H1 (cell line): ENCODE results near the gene TMCC3. TPM values are rescaled to one million over a fixed set of nuclear protein-coding genes. Genes with fewer than 3 reads are reported as not detected.

Experiments
- CTCF ChIA-PET: fragments of 300-600 bp; sonication (Branson Sonifier 250); formaldehyde crosslinking; loops from one replicate; lab custom pipeline; 2021; ENCODE audit not compliant: partially characterized antibody; lab: Charles Lee
- POLR2A ChIA-PET: fragments of 300-600 bp; sonication (Branson Sonifier 250); formaldehyde crosslinking; loops from one replicate; lab custom pipeline; 2021; ENCODE audit warnings: inconsistent platforms; ENCODE audit not compliant: partially characterized antibody; lab: Charles Lee
- DNase-seq, 2 experiments: peaks; one replicate each; pipeline versions ENCODE4 v3.0.0 to v3.0.0-alpha.2; 2010 to 2022; ENCODE audit warnings: low spot score in 2 of 2, low read depth in 1 of 2, mixed read lengths in 1 of 2
- FAIRE-seq: peaks from 2 replicates; lab custom pipeline; 2011; peaks lifted over from hg19 to GRCh38; lab: Jason Lieb, UNC
- H2AFZ ChIP-seq: 2 replicates; pipeline ENCODE4 v1.8.1; 2012; ENCODE audit warnings: low read length, inconsistent platforms
- H2AK5ac ChIP-seq: 2 replicates; pipeline ENCODE4 v1.6.1; 2013; ENCODE audit warnings: low read depth, low read length
- H2BK120ac ChIP-seq: replicated peaks from 2 replicates; pipeline ENCODE3; 2013; ENCODE audit warnings: low read depth, low read length, inconsistent platforms
- H2BK12ac ChIP-seq: 2 replicates; pipeline ENCODE4 v1.6.1; 2013; ENCODE audit warnings: low read depth, low read length
- H2BK15ac ChIP-seq: 2 replicates; pipeline ENCODE4 v1.6.1; 2013; ENCODE audit warnings: low read length
- H2BK20ac ChIP-seq: 2 replicates; pipeline ENCODE4 v1.6.1; 2013; ENCODE audit warnings: low read length
- H2BK5ac ChIP-seq: 2 replicates; pipeline ENCODE4 v1.6.1; 2013; ENCODE audit warnings: low read depth, low read length
- H3K14ac ChIP-seq: 2 replicates; pipeline ENCODE4 v1.6.1; 2013; ENCODE audit warnings: inconsistent platforms; ENCODE audit not compliant: insufficient read length
- H3K18ac ChIP-seq: 2 replicates; pipeline ENCODE4 v1.6.1; 2013; ENCODE audit warnings: low read length; ENCODE audit errors: extremely low read depth
- H3K23ac ChIP-seq: 2 replicates; pipeline ENCODE4 v1.6.1; 2013; ENCODE audit warnings: inconsistent platforms; ENCODE audit not compliant: insufficient read length
- H3K23me2 ChIP-seq: 2 replicates; pipeline ENCODE4 v1.6.1; 2013; ENCODE audit warnings: low read depth, low read length
- H3K27ac ChIP-seq: 2 replicates; pipeline ENCODE4 v1.6.1; 2011; ENCODE audit warnings: low read depth, low read length, inconsistent platforms
- H3K27me3 ChIP-seq, 4 experiments: replicated peaks in 1 of 4; 1 replicate in 1 of 4; 2 replicates in 3 of 4; pipeline versions ENCODE4 v1.6.1 to v1.8.1; 2011 to 2013; ENCODE audit warnings: low read length in 3 of 4, mild to moderate bottlenecking in 3 of 4, inconsistent platforms in 2 of 4, mixed read lengths in 2 of 4, moderate library complexity in 1 of 4; ENCODE audit not compliant: control insufficient read depth in 3 of 4, insufficient read depth in 3 of 4; ENCODE audit errors: extremely low read depth in 1 of 4
- H3K36me3 ChIP-seq, 4 experiments: 2 replicates each; pipeline versions ENCODE4 v1.6.1 to v1.8.1; 2011 to 2013; ENCODE audit warnings: mild to moderate bottlenecking in 4 of 4, low read length in 3 of 4, moderate library complexity in 2 of 4, control low read depth in 1 of 4, inconsistent platforms in 1 of 4; ENCODE audit not compliant: insufficient read depth in 4 of 4, control insufficient read depth in 2 of 4
- H3K4ac ChIP-seq: replicated peaks from 2 replicates; pipeline ENCODE3; 2013; ENCODE audit warnings: low read length, low read depth, mixed read lengths, inconsistent platforms; ENCODE audit not compliant: insufficient read length
- H3K4me1 ChIP-seq, 4 experiments: replicated peaks in 1 of 4; 1 replicate in 1 of 4; 2 replicates in 3 of 4; pipeline versions ENCODE4 v1.6.1 to v1.8.1; 2011 to 2013; ENCODE audit warnings: low read length in 3 of 4, inconsistent platforms in 2 of 4, mixed read lengths in 1 of 4; ENCODE audit not compliant: insufficient read depth in 4 of 4, control insufficient read depth in 3 of 4
- H3K4me2 ChIP-seq, 2 experiments: 2 replicates each; pipeline versions ENCODE4 v1.6.1 to v1.8.1; 2011 to 2013; ENCODE audit warnings: low read depth in 2 of 2, low read length in 2 of 2, control low read depth in 1 of 2, inconsistent platforms in 1 of 2, mild to moderate bottlenecking in 1 of 2; ENCODE audit not compliant: insufficient read depth in 1 of 2
- H3K4me3 ChIP-seq, 4 experiments: fragments of 200-600, 300-600 bp in 1 of 4; sonication (generic), shearing (Covaris generic), sonication (Bioruptor Twin) in 1 of 4; 2 replicates each; pipeline versions ENCODE4 v1.5.1 to v1.8.1; 2011 to 2016; ENCODE audit warnings: low read length in 4 of 4, low read depth in 3 of 4, control low read depth in 2 of 4, inconsistent platforms in 2 of 4, mild to moderate bottlenecking in 2 of 4, mixed read lengths in 1 of 4, moderate library complexity in 1 of 4; ENCODE audit not compliant: insufficient read depth in 2 of 4; ENCODE audit errors: extremely low read depth in 1 of 4
- H3K56ac ChIP-seq: replicated peaks from 2 replicates; pipeline ENCODE3; 2013; ENCODE audit warnings: low read depth, mild to moderate bottlenecking, mixed read lengths, low read length, inconsistent platforms; ENCODE audit not compliant: insufficient read length
- H3K79me1 ChIP-seq: 2 replicates; pipeline ENCODE4 v1.6.1; 2013; ENCODE audit warnings: low read depth, low read length, control low read depth
- H3K79me2 ChIP-seq, 2 experiments: 2 replicates each; pipeline versions ENCODE4 v1.6.1 to v1.8.1; 2012 to 2013; ENCODE audit warnings: low read length in 2 of 2, mild to moderate bottlenecking in 2 of 2, inconsistent platforms in 1 of 2; ENCODE audit not compliant: insufficient read depth in 2 of 2, control insufficient read depth in 1 of 2
- H3K9ac ChIP-seq, 4 experiments: replicated peaks in 1 of 4; 1 replicate in 1 of 4; 2 replicates in 3 of 4; pipeline versions ENCODE4 v1.6.1 to v1.8.1; 2011 to 2013; ENCODE audit warnings: low read depth in 3 of 4, low read length in 3 of 4, control low read depth in 2 of 4, mild to moderate bottlenecking in 2 of 4, moderate library complexity in 2 of 4, inconsistent platforms in 1 of 4; ENCODE audit errors: extremely low read depth in 1 of 4
- H3K9me3 ChIP-seq, 2 experiments: 2 replicates each; pipeline versions ENCODE4 v1.6.1 to v1.8.1; 2012 to 2013; ENCODE audit warnings: mild to moderate bottlenecking in 2 of 2, moderate library complexity in 2 of 2, control low read depth in 1 of 2, inconsistent platforms in 1 of 2, low read depth in 1 of 2, low read length in 1 of 2, mixed read lengths in 1 of 2; ENCODE audit not compliant: insufficient read depth in 2 of 2
- H4K20me1 ChIP-seq, 2 experiments: replicated peaks in 1 of 2; 2 replicates each; pipeline versions ENCODE3 to v1.8.1; 2011 to 2013; ENCODE audit warnings: inconsistent platforms in 2 of 2, low read length in 2 of 2, mild to moderate bottlenecking in 1 of 2; ENCODE audit not compliant: insufficient read depth in 2 of 2, control insufficient read depth in 1 of 2
- H4K5ac ChIP-seq: 2 replicates; pipeline ENCODE4 v1.6.1; 2013; ENCODE audit warnings: low read length, low read depth, mixed read lengths, inconsistent platforms; ENCODE audit not compliant: insufficient read length
- H4K8ac ChIP-seq: 2 replicates; pipeline ENCODE4 v1.8.0; 2013; ENCODE audit warnings: mild to moderate bottlenecking, moderate library complexity, low read length, inconsistent platforms; ENCODE audit not compliant: insufficient read depth; ENCODE audit errors: extremely low read depth
- H4K91ac ChIP-seq: replicated peaks from 2 replicates; pipeline ENCODE3; 2013; ENCODE audit warnings: low read length, mixed read lengths, inconsistent platforms; ENCODE audit not compliant: insufficient read length
- BACH1 ChIP-seq: IDR thresholded peaks from 2 replicates; pipeline ENCODE4 v1.6.1; 2012; ENCODE audit warnings: low read length, improper control_type of control experiment
- CBX5 ChIP-seq: fragments of 300-800, 300-1000 bp; sonication (generic); IDR thresholded peaks from 2 replicates; pipeline ENCODE4 v1.7.1; 2016; ENCODE audit warnings: antibody characterized with exemption, low read length, low read depth
- CTBP2 ChIP-seq: IDR thresholded peaks from 2 replicates; pipeline ENCODE4 v1.7.0; 2011; ENCODE audit warnings: borderline replicate concordance, mild to moderate bottlenecking, moderate library complexity, mixed read lengths, low read length; ENCODE audit not compliant: insufficient read depth, insufficient read length
- EZH2 ChIP-seq: fragments of 200-600 bp; sonication (generic); IDR thresholded peaks from 2 replicates; pipeline ENCODE4 v1.7.1; 2012; ENCODE audit warnings: low read depth, mild to moderate bottlenecking, moderate library complexity, low read length, inconsistent platforms; ENCODE audit not compliant: severe bottlenecking
- FOSL1 ChIP-seq: IDR thresholded peaks from 2 replicates; pipeline ENCODE4 v1.6.1; 2011; ENCODE audit warnings: mild to moderate bottlenecking, low read depth, low read length, moderate library complexity; ENCODE audit not compliant: insufficient read depth
- GABPA ChIP-seq: IDR thresholded peaks from 2 replicates; pipeline ENCODE4 v1.6.1; 2011; ENCODE audit warnings: mild to moderate bottlenecking, low read length, moderate library complexity, borderline replicate concordance; ENCODE audit not compliant: insufficient read depth
- GTF2F1 ChIP-seq: IDR thresholded peaks from 2 replicates; pipeline ENCODE4 v1.6.1; 2012; ENCODE audit warnings: low read depth, low read length, improper control_type of control experiment, borderline replicate concordance
- HDAC6 ChIP-seq: IDR thresholded peaks from one replicate; pipeline ENCODE4 v1.7.1; 2012; ENCODE audit warnings: low read depth, mild to moderate bottlenecking, inconsistent platforms, low read length, moderate library complexity
- JUN ChIP-seq: IDR thresholded peaks from 2 replicates; pipeline ENCODE4 v1.6.1; 2011; ENCODE audit warnings: low read depth, mild to moderate bottlenecking, improper control_type of control experiment, low read length
- KDM5A ChIP-seq: fragments of 200-600 bp; IDR thresholded peaks from 2 replicates; pipeline ENCODE4 v1.7.1; 2012; ENCODE audit warnings: mild to moderate bottlenecking, low read length, inconsistent platforms, mixed read lengths
- POLR2A ChIP-seq, 2 experiments: IDR thresholded peaks; 1 replicate in 1 of 2; 2 replicates in 1 of 2; pipeline ENCODE4 v1.6.1; 2011; ENCODE audit warnings: low read depth in 2 of 2, low read length in 2 of 2, mild to moderate bottlenecking in 2 of 2; ENCODE audit errors: control extremely low read depth in 1 of 2
- TCF12 ChIP-seq: IDR thresholded peaks from 2 replicates; pipeline ENCODE4 v1.6.1; 2011; ENCODE audit warnings: low read depth, mild to moderate bottlenecking, low read length
- TEAD4 ChIP-seq: IDR thresholded peaks from 2 replicates; pipeline ENCODE4 v1.6.1; 2012; ENCODE audit warnings: low read depth, low read length, inconsistent platforms, mixed read lengths
- WGBS, 2 experiments: shearing (Covaris generic) in 1 of 2; methylation state at CpG; one replicate each; pipeline versions ENCODE4 v1.1.6 to v1.1.7; 2013 to 2015; ENCODE audit warnings: low lambda C conversion rate in 2 of 2, mixed read lengths in 2 of 2, inconsistent platforms in 1 of 2, low coverage in 1 of 2, missing lambda C conversion rate in 1 of 2; ENCODE audit not compliant: insufficient replicate concordance in 2 of 2, insufficient coverage in 1 of 2, insufficient read length in 1 of 2; ENCODE audit errors: extremely low coverage in 1 of 2, missing lambda C conversion rate in 1 of 2; 5-methylcytosine and 5-hydroxymethylcytosine counted together
- polyA plus RNA-seq, 7 experiments: library from polyadenylated mRNA; depleted of rRNA in 3 of 7; stranded (reverse) in 5 of 7; unstranded in 2 of 7; fragments of >200 nt in 5 of 7; fragments of 200-250 nt in 2 of 7; gene quantifications; 1 replicate in 5 of 7; 2 replicates in 1 of 7; 4 replicates in 1 of 7; pipeline versions ENCODE4 v1.2.1 to v1.2.3, GENCODE V29; 2011 to 2013; ENCODE audit warnings: missing spikeins in 2 of 7, mixed read lengths in 2 of 7
- total RNA-seq: library from RNA; stranded (reverse); fragmentation: NEBNext Ultra II Directional; extraction: Animal tissue kit (Norgen Biotek cat#: 25700); gene quantifications from 2 replicates; pipeline ENCODE4 v1.2.1, GENCODE V29; 2021
- TF ChIP-seq, protein P1 (sequence below): IDR thresholded peaks from 2 replicates; pipeline ENCODE4 v1.6.1; 2011; ENCODE audit warnings: low read length, improper control_type of control experiment

Gene TMCC3
- total and polyA plus RNA-seq, 2 of the 8 experiments (the other 6 are each of a cell fraction or from before 2014, with no cell fraction given) = 1.7 to 4.1 TPM

DNA sequence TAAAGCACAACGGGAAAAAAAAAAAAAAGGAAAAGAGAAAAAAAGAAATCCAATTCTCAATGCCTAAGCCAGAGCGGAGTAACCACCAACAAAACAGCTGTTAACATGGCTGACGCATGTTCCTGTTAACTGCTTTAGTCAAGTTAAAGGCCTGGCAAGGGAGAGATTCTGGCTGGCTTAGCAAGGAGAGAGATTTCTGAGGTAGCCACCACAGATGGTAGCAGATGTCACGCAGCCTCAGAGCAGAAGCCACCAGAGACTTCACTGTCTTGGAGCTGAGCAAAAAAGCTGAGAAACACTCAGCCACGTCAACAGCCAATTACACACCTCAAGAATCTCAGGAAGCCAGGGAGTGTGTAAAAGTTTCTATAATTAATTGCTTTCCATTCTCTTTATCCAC lies 87.1 kb downstream of the TMCC3 start:
- H3K18ac ChIP-seq = no peak overlapping the region
- no peaks in the 10 kb centered on the region; a peak in 1 of 7 replicates for H3K27me3 ChIP-seq
- FAIRE-seq (no peak), DNase-seq (no peak)
- no peak overlapping the region for H4K5ac ChIP-seq
- H3K27ac ChIP-seq = no peak overlapping the region
- H3K79me2 ChIP-seq = no peaks in the 10 kb centered on the region
- H3K9me3 ChIP-seq = no peaks in the 10 kb centered on the region
- CTCF ChIA-PET = interaction anchor here (0.7 to 2.6 kb wide), 5 partner anchors 10 to 312 kb away, joined by 3 to 9 read pairs (median 5); no protein-coding TSS in a partner anchor
- no peak overlapping the region for H3K23ac ChIP-seq
- no peak overlapping the region for H2AK5ac ChIP-seq
- no peak overlapping the region for H4K8ac ChIP-seq
- no peak overlapping the region for H2BK20ac ChIP-seq
- H3K4me3 ChIP-seq = no peak overlapping the region
- H3K4me1 ChIP-seq = peaks cover 0 to 6% (median 3%) of the 10 kb centered on the region in 4 experiments; a peak in 4 of 7 replicates
- no peak overlapping the region for H3K4ac ChIP-seq
- no peak overlapping the region for H3K9ac ChIP-seq
- H3K14ac ChIP-seq = no peak overlapping the region
- H3K23me2 ChIP-seq = peaks cover 3% of the 10 kb centered on the region; the same call in 1 of the 2 replicates
- H2AFZ ChIP-seq = no peak overlapping the region
- H2BK5ac ChIP-seq = no peak overlapping the region
- no peaks in the 10 kb centered on the region for H3K36me3 ChIP-seq
- H3K79me1 ChIP-seq = no peaks in the 10 kb centered on the region
- no peak overlapping the region for H2BK12ac ChIP-seq
- H2BK15ac ChIP-seq = no peak overlapping the region
- H3K4me2 ChIP-seq = no peak overlapping the region
- POLR2A ChIA-PET = no interaction called here
- H4K20me1 ChIP-seq = no peaks in the 10 kb centered on the region
- 95% methylated on average over 5 of the region's 5 CpGs; no CpG with 5 or more reads in 1 of the 2 experiments for WGBS, 2 experiments
- H3K56ac ChIP-seq = no peak overlapping the region
- no peak overlapping the region for H4K91ac ChIP-seq
- no peak overlapping the region for H2BK120ac ChIP-seq
- no peak for TF ChIP-seq CBX5
- no peak for TF ChIP-seq HDAC6
- TF ChIP-seq FOSL1 = no peak
- TF ChIP-seq GTF2F1 = no peak
- TF ChIP-seq KDM5A = no peak
- TF ChIP-seq TEAD4 = no peak
- no peak for TF ChIP-seq CTBP2
- TF ChIP-seq JUN = no peak
- TF ChIP-seq GABPA = no peak
- TF ChIP-seq BACH1 = no peak
- TF ChIP-seq TCF12 = no peak
- TF ChIP-seq POLR2A (IDR thresholded peaks at IDR 0.05; ENCODE audit: control extremely low read depth in 1 of 2, low read depth in 2 of 2, low read length in 2 of 2) = no peak
- no peak for TF ChIP-seq EZH2
- TF ChIP-seq, protein P1, sequence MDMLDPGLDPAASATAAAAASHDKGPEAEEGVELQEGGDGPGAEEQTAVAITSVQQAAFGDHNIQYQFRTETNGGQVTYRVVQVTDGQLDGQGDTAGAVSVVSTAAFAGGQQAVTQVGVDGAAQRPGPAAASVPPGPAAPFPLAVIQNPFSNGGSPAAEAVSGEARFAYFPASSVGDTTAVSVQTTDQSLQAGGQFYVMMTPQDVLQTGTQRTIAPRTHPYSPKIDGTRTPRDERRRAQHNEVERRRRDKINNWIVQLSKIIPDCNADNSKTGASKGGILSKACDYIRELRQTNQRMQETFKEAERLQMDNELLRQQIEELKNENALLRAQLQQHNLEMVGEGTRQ = no peak
